ENCODE results near the gene AKAP13.

- TF ChIP-seq POLR2A (IDR thresholded peaks at IDR 0.05; ENCODE audit: extremely low read depth, insufficient read length) (no peak), CTCF (IDR thresholded peaks at IDR 0.05; ENCODE audit: low read depth, low read length) (no peak), MAX (IDR thresholded peaks at IDR 0.05; ENCODE audit: low read depth, low read length) (no peak), MYC (IDR thresholded peaks at IDR 0.05; ENCODE audit: low read depth, low read length) (no peak)
Measured at GRCh38 chr15:85517086-85517485, 136.7 kb downstream of the AKAP13 start.

Measured in NB4 (cell line).